HG02885 (cell line): ENCODE measurements around the gene BRI3.

Experiments
- ATAC-seq: cut with Tn5 transposase; IDR thresholded peaks from one replicate; pipeline ENCODE4 v1.9.1; 2021; ENCODE audit warnings: mild to moderate bottlenecking; ENCODE audit not compliant: unreplicated experiment, poor library complexity

Gene BRI3

GRCh38 chr7:98285157-98286092 lies 3.9 kb downstream of the BRI3 start:
- no peak for ATAC-seq

GRCh38 chr7:98286093-98286539 lies 4.6 kb downstream of the BRI3 start:
- ATAC-seq, result no peak

- no peak for ATAC-seq
Observed at GRCh38 chr7:98286701-98287485, 5.4 kb downstream of the BRI3 start.

GRCh38 chr7:98287486-98287959 lies 6.0 kb downstream of the BRI3 start:
- no peak for ATAC-seq

GRCh38 chr7:98288064-98288823 lies 6.8 kb downstream of the BRI3 start:
- ATAC-seq, result no peak

- ATAC-seq, result no peak
Observed at GRCh38 chr7:98289333-98289875, 7.9 kb downstream of the BRI3 start.

- ATAC-seq, result no peak
Observed at GRCh38 chr7:98291717-98292116, 10.2 kb downstream of the BRI3 start.

GRCh38 chr7:98293265-98293664 lies 11.8 kb downstream of the BRI3 start:
- ATAC-seq, result no peak

- ATAC-seq, result no peak
Observed at GRCh38 chr7:98293746-98294145, 12.3 kb downstream of the BRI3 start.

GRCh38 chr7:98294326-98294725 lies 12.8 kb downstream of the BRI3 start:
- no peak for ATAC-seq

- ATAC-seq, result peak; percentile 59
Observed at GRCh38 chr7:98294798-98295382, 13.4 kb downstream of the BRI3 start.

- no peak for ATAC-seq
Observed at GRCh38 chr7:98295467-98296192, 14.1 kb downstream of the BRI3 start.

GRCh38 chr7:98296833-98297232 lies 15.3 kb downstream of the BRI3 start:
- no peak for ATAC-seq

- ATAC-seq, result no peak
Observed at GRCh38 chr7:98297626-98298286, 16.3 kb downstream of the BRI3 start.

- no peak for ATAC-seq
Observed at GRCh38 chr7:98300595-98301372, 19.3 kb downstream of the BRI3 start.

GRCh38 chr7:98301693-98302470 lies 20.4 kb downstream of the BRI3 start:
- no peak for ATAC-seq
